Heart left ventricle (tissue), 16 donors: ENCODE measurements around the gene CARMIL3. TPM values are rescaled to one million over a fixed set of nuclear protein-coding genes. Genes with fewer than 3 reads are reported as not detected.
"Not testable (repeated sequence)": the region's sequence is repeated elsewhere in the genome, so short reads cannot be mapped to it uniquely, and the experiment has no call there.

Source experiments
- ATAC-seq, 4 donors: fragments of 200-7000 bp; cut with Tn5 transposase; one replicate each; pipeline ENCODE4 v1.9.1; 2020 to 2022; ENCODE audit warnings: moderate library complexity in 4 of 4, mild to moderate bottlenecking in 3 of 4, moderate number of reproducible peaks in 1 of 4
- DNase-seq, 5 donors: peaks; one replicate each; pipeline ENCODE4 v3.0.0-alpha.2; 2020
- H3K27ac ChIP-seq, 12 donors: fragments of 200-600 bp; sonication (generic) in 4 of 12; one replicate each; pipeline versions ENCODE4 v1.5.0 to v1.8.0; 2016 to 2022; ENCODE audit warnings: mild to moderate bottlenecking in 2 of 12
- H3K27me3 ChIP-seq, 9 donors: fragments of 200-600 bp; sonication (generic) in 2 of 9; one replicate each; pipeline versions ENCODE4 v1.5.1 to v1.8.0; 2016 to 2022; ENCODE audit warnings: mild to moderate bottlenecking in 3 of 9
- H3K36me3 ChIP-seq, 9 donors: fragments of 200-600 bp; sonication (generic) in 2 of 9; one replicate each; pipeline versions ENCODE4 v1.5.0 to v1.8.0; 2018 to 2022; ENCODE audit warnings: mild to moderate bottlenecking in 2 of 9
- H3K4me1 ChIP-seq, 12 donors: fragments of 200-600 bp; sonication (generic) in 4 of 12; one replicate each; pipeline versions ENCODE4 v1.5.0 to v1.8.0; 2016 to 2022; ENCODE audit warnings: mild to moderate bottlenecking in 3 of 12
- H3K4me3 ChIP-seq, 12 donors: fragments of 200-600 bp; sonication (generic) in 4 of 12; one replicate each; pipeline versions ENCODE4 v1.5.0 to v1.8.0; 2017 to 2022; ENCODE audit warnings: mild to moderate bottlenecking in 9 of 12, moderate library complexity in 4 of 12
- H3K9me3 ChIP-seq, 12 donors: fragments of 200-600 bp; sonication (generic) in 4 of 12; one replicate each; pipeline versions ENCODE4 v1.5.0 to v1.8.0; 2016 to 2022; ENCODE audit warnings: mild to moderate bottlenecking in 1 of 12
- POLR2A ChIP-seq, 2 donors: fragments of 450-650 bp; IDR thresholded peaks; one replicate each; pipeline ENCODE4 v1.6.1; 2017; ENCODE audit warnings: antibody characterized with exemption in 2 of 2, mild to moderate bottlenecking in 2 of 2, moderate library complexity in 2 of 2
- WGBS, 4 donors: extraction: QIAGEN DNeasy Blood & Tissue Kit in 2 of 4; methylation state at CpG; one replicate each; pipeline versions ENCODE4 v1.1.5 to v1.1.7; 2013 to 2018; 5-methylcytosine and 5-hydroxymethylcytosine counted together
- intact Hi-C, 10 donors: fragments of 100-400 bp; cut with DNase I; formaldehyde crosslinking; loops; one replicate each; pipeline versions ENCODE4 v1.11.1 to v1.14.2; 2022
- polyA plus RNA-seq, 2 donors: library from polyadenylated mRNA; stranded (reverse); fragments of 200-250 nt; gene quantifications; one replicate each; pipeline ENCODE4 v1.2.3, GENCODE V29; 2013
- total RNA-seq, 9 donors: library from RNA; depleted of rRNA in 2 of 9; stranded (reverse); fragments of >200 nt in 2 of 9; fragmentation: NEBNext Ultra II Directional in 3 of 9; extraction: Animal tissue kit (Norgen Biotek cat#: 25700) in 3 of 9; gene quantifications; one replicate each; pipeline versions ENCODE4 v1.1.0 to v1.2.4, GENCODE V29; 2016 to 2023
- TF ChIP-seq, protein P1 (sequence below), 12 donors: fragments of 200-600 bp; sonication (generic) in 4 of 12; IDR thresholded peaks; one replicate each; pipeline versions ENCODE4 v1.5.0 to v1.8.0; 2018 to 2022; ENCODE audit warnings: antibody characterized with exemption in 12 of 12, mild to moderate bottlenecking in 5 of 12
- donor health status: ischemic (EF 13 %, LVEDD 7.1; RV severe dilation, severe dysfunction).
- donor health status: healthy with polysubstance abuse.
- donor health status: DM: no; HTN: yes; CAD: no.
- donor health status: DM: no; HTN: no; CAD: no.
- donor health status: ischemic (EF 25% LVEDD 6.9; RV normal size, moderate dysfunction).
- donor health status: ischemic (EF 25% LVEDD 5.7; RV mildly dilated, moderate dysfunction).
- donor health status: healthy.
- donor health status: DM: yes; HTN: yes; CAD: no.
- donor health status: ischemic (EF 35%, LVEDD 5.7; RV mildly dilated, moderate dysfunction).
- donor health status: nonischemic (EF 11% LVEDD 7.7; RV severe dilation, severe dysfunction).
- donor health status: DM: yes; HTN: yes; CAD: no.
- donor health status: PGD.
- donor health status: ischemic (EF 29% LVEDD 5.4; RV normal size, mild dysfunction).
- donor health status: nonischemic (EF 23%, LVEDD 6.1; RV moderate dilation, normal function).

Gene CARMIL3
- total and polyA plus RNA-seq, 11 donors, result 0.05 to 0.38 (median 0.15) TPM; not detected in 3

GRCh38 chr14:24100197-24100981 lies 48.6 kb downstream of the CARMIL3 start:
- 75 to 84% (median 81%) methylated on average over 3 to 4 of the region's 4 CpGs for WGBS, 4 donors
- Histone ChIP-seq H3K27ac (no peak overlapping the region), H3K27me3 (no peaks in the 10 kb centered on the region), H3K9me3 (no peaks in the 10 kb centered on the region), H3K4me3 (no peak overlapping the region), H3K36me3 (peaks cover 0 to 65% (median 0%) of the 10 kb centered on the region in 9 donors), H3K4me1 (peaks cover 0 to 5% (median 2%) of the 10 kb centered on the region in 12 donors)
- intact Hi-C loops, result no loop called here
- ATAC-seq (no peak), DNase-seq (no peak)
- TF ChIP-seq, protein P1, sequence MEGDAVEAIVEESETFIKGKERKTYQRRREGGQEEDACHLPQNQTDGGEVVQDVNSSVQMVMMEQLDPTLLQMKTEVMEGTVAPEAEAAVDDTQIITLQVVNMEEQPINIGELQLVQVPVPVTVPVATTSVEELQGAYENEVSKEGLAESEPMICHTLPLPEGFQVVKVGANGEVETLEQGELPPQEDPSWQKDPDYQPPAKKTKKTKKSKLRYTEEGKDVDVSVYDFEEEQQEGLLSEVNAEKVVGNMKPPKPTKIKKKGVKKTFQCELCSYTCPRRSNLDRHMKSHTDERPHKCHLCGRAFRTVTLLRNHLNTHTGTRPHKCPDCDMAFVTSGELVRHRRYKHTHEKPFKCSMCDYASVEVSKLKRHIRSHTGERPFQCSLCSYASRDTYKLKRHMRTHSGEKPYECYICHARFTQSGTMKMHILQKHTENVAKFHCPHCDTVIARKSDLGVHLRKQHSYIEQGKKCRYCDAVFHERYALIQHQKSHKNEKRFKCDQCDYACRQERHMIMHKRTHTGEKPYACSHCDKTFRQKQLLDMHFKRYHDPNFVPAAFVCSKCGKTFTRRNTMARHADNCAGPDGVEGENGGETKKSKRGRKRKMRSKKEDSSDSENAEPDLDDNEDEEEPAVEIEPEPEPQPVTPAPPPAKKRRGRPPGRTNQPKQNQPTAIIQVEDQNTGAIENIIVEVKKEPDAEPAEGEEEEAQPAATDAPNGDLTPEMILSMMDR (IDR thresholded peaks at IDR 0.05), result no peak
- TF ChIP-seq POLR2A (IDR thresholded peaks at IDR 0.05), result no peak

DNA sequence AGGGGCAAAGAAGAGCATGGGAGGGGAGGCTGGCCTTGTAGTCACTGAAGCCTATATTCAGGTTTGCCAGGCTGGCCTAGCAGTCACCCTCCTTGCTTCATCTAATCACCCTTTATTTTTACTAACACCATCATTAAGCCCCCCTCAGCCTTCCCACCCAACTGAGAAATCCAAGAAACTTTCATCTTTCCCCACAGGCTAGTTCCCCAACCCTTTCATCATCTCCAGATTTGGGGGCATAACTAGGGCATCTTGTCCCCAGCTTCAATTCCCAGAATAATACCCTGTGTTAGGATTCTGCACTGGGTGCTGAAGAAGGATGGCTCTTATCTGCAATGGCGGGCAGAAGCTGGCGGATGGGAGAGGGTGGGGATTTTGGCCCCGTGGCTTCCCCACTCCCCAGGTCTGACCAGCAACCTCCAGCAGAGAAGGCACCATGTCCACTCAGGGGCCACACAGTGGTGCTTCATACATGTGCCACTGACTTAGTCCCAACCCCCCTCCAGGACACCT lies 49.2 kb downstream of the CARMIL3 start:
- TF ChIP-seq, protein P1 (IDR thresholded peaks at IDR 0.05), result no peak
- no peak for TF ChIP-seq POLR2A (IDR thresholded peaks at IDR 0.05)
- DNase-seq (no peak), ATAC-seq (no peak)
- Histone ChIP-seq H3K4me1 (peaks cover 0 to under 1% (median 0%) of the 10 kb centered on the region in 12 donors), H3K9me3 (no peaks in the 10 kb centered on the region), H3K4me3 (no peak overlapping the region), H3K36me3 (peaks cover 0 to 65% (median 0%) of the 10 kb centered on the region in 9 donors), H3K27ac (no peak overlapping the region), H3K27me3 (no peaks in the 10 kb centered on the region)
- intact Hi-C loops, result no loop called here
- WGBS, 4 donors, result 86 to 94% (median 93%) methylated on average over 3 of the region's 3 CpGs

DNA sequence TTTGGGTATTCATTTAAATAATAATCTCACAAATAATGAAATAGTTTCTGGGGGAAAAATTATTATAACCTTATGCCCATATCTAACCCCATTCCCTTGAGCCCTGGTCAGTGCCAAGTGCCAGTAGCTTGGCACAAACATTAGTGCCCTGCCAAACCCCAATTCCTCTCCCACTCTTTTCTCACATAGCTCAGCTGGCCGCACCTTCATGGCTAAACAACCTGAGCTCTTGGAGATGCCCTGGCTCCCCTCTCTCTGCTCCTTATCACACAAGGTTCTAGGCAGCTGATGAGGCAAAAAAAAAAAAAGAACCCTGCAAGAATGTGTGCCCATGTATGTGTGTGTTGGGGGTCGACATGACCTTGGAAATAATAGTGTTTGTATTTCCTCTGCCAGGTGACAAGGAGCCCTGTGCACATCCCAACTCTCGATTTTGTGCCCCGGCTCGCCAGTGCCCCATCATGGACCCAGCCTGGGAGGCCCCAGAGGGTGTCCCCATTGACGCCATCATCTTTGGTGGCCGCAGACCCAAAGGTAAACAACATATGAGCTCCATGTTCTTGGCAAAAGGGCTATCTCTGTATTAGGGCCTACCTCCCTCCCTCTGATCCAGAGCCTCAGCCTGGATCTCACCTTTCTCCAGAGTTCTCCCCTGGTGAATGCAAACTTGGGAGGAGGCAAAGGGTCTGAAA lies 50.7 kb downstream of the CARMIL3 start:
- ATAC-seq (no peak), DNase-seq (no peak)
- Histone ChIP-seq H3K9me3 (no peaks in the 10 kb centered on the region), H3K4me1 (peaks cover 0 to 4% (median 0%) of the 10 kb centered on the region in 12 donors), H3K27ac (no peak overlapping the region), H3K27me3 (no peaks in the 10 kb centered on the region), H3K36me3 (peaks cover 0 to 65% (median 0%) of the 10 kb centered on the region in 9 donors), H3K4me3 (no peak overlapping the region)
- TF ChIP-seq POLR2A (IDR thresholded peaks at IDR 0.05), result no peak
- TF ChIP-seq, protein P1 (IDR thresholded peaks at IDR 0.05), result no peak
- WGBS, 4 donors, result 88 to 95% (median 94%) methylated on average over 7 of the region's 7 CpGs
- intact Hi-C loops, result no loop called here

GRCh38 chr14:24103451-24103850 lies 51.6 kb downstream of the CARMIL3 start:
- H3K4me1 ChIP-seq, result peaks cover 0 to 6% (median 0%) of the 10 kb centered on the region in 12 donors
- intact Hi-C loops, result no loop called here
- WGBS, 4 donors, result 91 to 95% (median 94%) methylated on average over 11 to 13 of the region's 13 CpGs

GRCh38 chr14:24105609-24106239 lies 53.9 kb downstream of the CARMIL3 start:
- Histone ChIP-seq H3K4me1 (peaks cover 0 to 16% (median 6%) of the 10 kb centered on the region in 12 donors), H3K36me3 (peaks cover 0 to 36% (median 0%) of the 10 kb centered on the region in 9 donors)
- H3K9me3 ChIP-seq, H3K27ac ChIP-seq, H3K4me3 ChIP-seq, H3K27me3 ChIP-seq, DNase-seq, ATAC-seq: not testable (repeated sequence)
- whole genome bisulfite sequencing, 4 donors, result 94 to 96% (median 96%) methylated on average over 8 of the region's 8 CpGs
- intact Hi-C loops, result loop anchor here in 8 of 10 donors (2.0 to 5.0 kb wide), 5 partner anchors 37 to 93 kb away; partner anchors contain the start of genes EMC9 (in 1 of the 8) and IRF9 (in 1 of the 8)

More at GRCh38 chr14:24103451-24103850, 51.6 kb downstream of the CARMIL3 start:
- no peak for ATAC-seq
- TF ChIP-seq, protein P1 (IDR thresholded peaks at IDR 0.05), result no peak
- no peak for TF ChIP-seq POLR2A (IDR thresholded peaks at IDR 0.05)
- Histone ChIP-seq H3K9me3 (no peaks in the 10 kb centered on the region), H3K4me3 (no peak overlapping the region), H3K36me3 (peaks cover 0 to 56% (median 0%) of the 10 kb centered on the region in 9 donors), H3K27ac (no peak overlapping the region), H3K27me3 (no peaks in the 10 kb centered on the region)
- no peak for DNase-seq
